IMR-90 (cell line): ENCODE data around the gene TTC31. TPM values are rescaled to one million over a fixed set of nuclear protein-coding genes. Genes with fewer than 3 reads are reported as not detected.

Experiments
- ATAC-seq: fragments of 200-7000 bp; cut with Tn5 transposase; 2 replicates; pipeline ENCODE4 v1.9.1; 2020; ENCODE audit warnings: low read depth, mild to moderate bottlenecking, moderate library complexity
- BruUV-seq: library from RNA; stranded (reverse); fragments of 400-500 nt; replicated peaks from 2 replicates; lab custom pipeline; 2021; lab: Mats Ljungman, UMichigan
- CTCF ChIA-PET: fragments of 300-600 bp; formaldehyde crosslinking; extraction: SDS; loops from one replicate; lab custom pipeline; 2021; ENCODE audit warnings: antibody characterized with exemption; lab: Yijun Ruan, JAX
- POLR2A ChIA-PET: fragments of 300-600 bp; sonication (Branson Sonifier 250); formaldehyde crosslinking; loops from one replicate; lab custom pipeline; 2022; ENCODE audit warnings: antibody characterized with exemption; ENCODE audit not compliant: unreplicated experiment; lab: Charles Lee
- DNase-seq: peaks from one replicate; pipeline ENCODE4 v3.0.0; 2013
- H2AFZ ChIP-seq: replicated peaks from 2 replicates; pipeline ENCODE3; 2013; ENCODE audit warnings: low read length, mild to moderate bottlenecking; ENCODE audit not compliant: poor library complexity
- H2AK5ac ChIP-seq: 2 replicates; pipeline ENCODE4 v1.6.1; 2013; ENCODE audit warnings: low read depth, low read length, inconsistent platforms
- H2AK9ac ChIP-seq: replicated peaks from 2 replicates; pipeline ENCODE3; 2013; ENCODE audit warnings: mild to moderate bottlenecking, low read depth, low read length, moderate library complexity; ENCODE audit not compliant: poor library complexity
- H2BK120ac ChIP-seq: 2 replicates; pipeline ENCODE4 v1.6.1; 2013; ENCODE audit warnings: low read depth, low read length, inconsistent platforms
- H2BK15ac ChIP-seq: 3 replicates; pipeline ENCODE4 v1.6.1; 2013; ENCODE audit warnings: low read depth, low read length, inconsistent platforms
- H2BK20ac ChIP-seq: 2 replicates; pipeline ENCODE4 v1.6.1; 2013; ENCODE audit warnings: low read depth, mild to moderate bottlenecking, inconsistent platforms, low read length, moderate library complexity
- H2BK5ac ChIP-seq: 2 replicates; pipeline ENCODE4 v1.6.1; 2013; ENCODE audit warnings: mild to moderate bottlenecking, low read depth, low read length, inconsistent platforms; ENCODE audit not compliant: poor library complexity, severe bottlenecking
- H3K14ac ChIP-seq: replicated peaks from 2 replicates; pipeline ENCODE4 v1.6.1; 2013; ENCODE audit warnings: low read depth, low read length, inconsistent platforms
- H3K18ac ChIP-seq: 2 replicates; pipeline ENCODE4 v1.6.1; 2013; ENCODE audit warnings: low read depth, low read length, control low read depth
- H3K23ac ChIP-seq: 2 replicates; pipeline ENCODE4 v1.6.1; 2013; ENCODE audit warnings: low read depth, low read length, inconsistent platforms
- H3K27ac ChIP-seq: 2 replicates; pipeline ENCODE4 v1.5.1; 2013; ENCODE audit warnings: mild to moderate bottlenecking, control low read depth, low read length; ENCODE audit not compliant: insufficient read depth
- H3K27me3 ChIP-seq: 2 replicates; pipeline ENCODE4 v1.6.1; 2013; ENCODE audit warnings: low read length; ENCODE audit not compliant: control insufficient read depth, insufficient read depth
- H3K36me3 ChIP-seq: 2 replicates; pipeline ENCODE4 v1.6.1; 2013; ENCODE audit warnings: low read length, mixed read lengths; ENCODE audit not compliant: control insufficient read depth, insufficient read depth
- H3K4ac ChIP-seq: 2 replicates; pipeline ENCODE4 v1.6.1; 2013; ENCODE audit warnings: low read depth, low read length, inconsistent platforms
- H3K4me1 ChIP-seq: 2 replicates; pipeline ENCODE4 v1.6.1; 2013; ENCODE audit warnings: low read length, mixed read lengths; ENCODE audit not compliant: control insufficient read depth, insufficient read depth
- H3K4me2 ChIP-seq: 2 replicates; pipeline ENCODE4 v1.6.1; 2013; ENCODE audit warnings: low read depth, mild to moderate bottlenecking, control low read depth, low read length, moderate library complexity
- H3K4me3 ChIP-seq: 2 replicates; pipeline ENCODE4 v1.5.1; 2013; ENCODE audit warnings: low read depth, mild to moderate bottlenecking, control low read depth, low read length, moderate library complexity; ENCODE audit not compliant: insufficient read depth
- H3K56ac ChIP-seq: 2 replicates; pipeline ENCODE4 v1.6.1; 2013; ENCODE audit warnings: low read length, inconsistent platforms; ENCODE audit not compliant: insufficient read depth; ENCODE audit errors: extremely low read depth
- H3K79me1 ChIP-seq, 2 experiments: 2 replicates each; pipeline ENCODE4 v1.6.1; 2013; ENCODE audit warnings: low read length in 2 of 2, inconsistent platforms in 1 of 2, low read depth in 1 of 2
- H3K9ac ChIP-seq: 2 replicates; pipeline ENCODE4 v1.6.1; 2013; ENCODE audit warnings: low read depth, low read length, control low read depth
- H3K9me1 ChIP-seq: 2 replicates; pipeline ENCODE4 v1.6.1; 2013; ENCODE audit warnings: low read length, inconsistent platforms; ENCODE audit not compliant: insufficient read depth
- H3K9me3 ChIP-seq: 2 replicates; pipeline ENCODE4 v1.6.1; 2013; ENCODE audit warnings: low read length; ENCODE audit not compliant: control insufficient read depth, insufficient read depth
- H4K20me1 ChIP-seq: 2 replicates; pipeline ENCODE4 v1.6.1; 2013; ENCODE audit warnings: low read length, inconsistent platforms; ENCODE audit not compliant: insufficient read depth
- H4K5ac ChIP-seq: 2 replicates; pipeline ENCODE4 v1.6.1; 2013; ENCODE audit warnings: mild to moderate bottlenecking, low read depth, low read length, control low read depth
- H4K8ac ChIP-seq, 2 experiments: 2 replicates each; pipeline ENCODE4 v1.6.1; 2013; ENCODE audit warnings: low read depth in 2 of 2, low read length in 2 of 2, control low read depth in 1 of 2, inconsistent platforms in 1 of 2
- H4K91ac ChIP-seq: 2 replicates; pipeline ENCODE4 v1.6.1; 2013; ENCODE audit warnings: low read depth, low read length, inconsistent platforms; ENCODE audit not compliant: insufficient read depth
- CEBPB ChIP-seq: IDR thresholded peaks from 2 replicates; pipeline ENCODE4 v1.6.1; 2012; ENCODE audit warnings: low read depth, low read length, improper control_type of control experiment
- CHD1 ChIP-seq: IDR thresholded peaks from 2 replicates; pipeline ENCODE4 v1.6.1; 2012; ENCODE audit warnings: low read depth, low read length, improper control_type of control experiment
- FOS ChIP-seq: fragments of 150-350 bp; IDR thresholded peaks from 2 replicates; pipeline ENCODE4 v1.6.1; 2016; ENCODE audit warnings: low read depth, low read length
- MAFK ChIP-seq: IDR thresholded peaks from 2 replicates; pipeline ENCODE4 v1.6.1; 2012; ENCODE audit warnings: low read depth, low read length, improper control_type of control experiment
- MXI1 ChIP-seq: IDR thresholded peaks from 2 replicates; pipeline ENCODE4 v1.6.1; 2012; ENCODE audit warnings: low read depth, mild to moderate bottlenecking, low read length, moderate library complexity, borderline replicate concordance
- POLR2A ChIP-seq: IDR thresholded peaks from 2 replicates; pipeline ENCODE4 v1.6.1; 2012; ENCODE audit warnings: mild to moderate bottlenecking, low read depth, low read length
- RCOR1 ChIP-seq: IDR thresholded peaks from 2 replicates; pipeline ENCODE4 v1.6.1; 2012; ENCODE audit warnings: mild to moderate bottlenecking, low read length, improper control_type of control experiment; ENCODE audit not compliant: insufficient replicate concordance
- SMC3 ChIP-seq: fragments of 150-350 bp; IDR thresholded peaks from 2 replicates; pipeline ENCODE4 v1.6.1; 2016; ENCODE audit warnings: low read depth, mild to moderate bottlenecking, antibody characterized with exemption, low read length, moderate library complexity
- WGBS, 2 experiments: methylation state at CpG; one replicate each; pipeline versions ENCODE4 v1.1.5 to v1.1.7; 2013; ENCODE audit warnings: missing lambda C conversion rate in 2 of 2; ENCODE audit not compliant: insufficient read length in 1 of 2; ENCODE audit errors: extremely low coverage in 2 of 2; 5-methylcytosine and 5-hydroxymethylcytosine counted together
- dilution Hi-C: fragments of 300-500 bp; cut with HindIII; formaldehyde crosslinking; loops from one replicate; pipeline ENCODE4 v1.14.3; 2018; ENCODE audit warnings: low sequenced_read_pairs; ENCODE audit not compliant: unreplicated experiment
- in situ Hi-C: fragments of 300-500 bp; cut with MboI; formaldehyde crosslinking; loops from 3 replicates; pipeline ENCODE4 v1.14.3; 2019; ENCODE audit warnings: low sequenced_read_pairs, inconsistent platforms, mixed read lengths
- intact Hi-C: fragments of 100-400 bp; cut with micrococcal nuclease; formaldehyde crosslinking; loops from 2 replicates; pipeline ENCODE4 v1.10.0; 2022
- polyA plus RNA-seq, 3 experiments: library from polyadenylated mRNA; depleted of rRNA; stranded (reverse); fragments of >200 nt; gene quantifications; 2 replicates each; pipeline ENCODE4 v1.2.3, GENCODE V29; 2012; ENCODE audit warnings: low replicate concordance in 1 of 3
- total RNA-seq: library from RNA; depleted of rRNA; stranded (reverse); fragments of >200 nt; gene quantifications from 2 replicates; pipeline ENCODE4 v1.2.3, GENCODE V29; 2012
- TF ChIP-seq, protein P1 (sequence below): fragments of 150-350 bp; IDR thresholded peaks from 2 replicates; pipeline ENCODE4 v1.6.1; 2017; ENCODE audit warnings: mild to moderate bottlenecking, antibody characterized with exemption, low read length, low read depth
- TF ChIP-seq, protein P2 (sequence below): conservative IDR thresholded peaks from 2 replicates; pipeline ENCODE4 v1.5.1; 2012; ENCODE audit warnings: mild to moderate bottlenecking, low read depth, low read length, improper control_type of control experiment

Gene TTC31
- total and polyA plus RNA-seq, 2 of the 4 experiments (the other 2 are of a cell fraction): 6.3 to 18.8 TPM

DNA sequence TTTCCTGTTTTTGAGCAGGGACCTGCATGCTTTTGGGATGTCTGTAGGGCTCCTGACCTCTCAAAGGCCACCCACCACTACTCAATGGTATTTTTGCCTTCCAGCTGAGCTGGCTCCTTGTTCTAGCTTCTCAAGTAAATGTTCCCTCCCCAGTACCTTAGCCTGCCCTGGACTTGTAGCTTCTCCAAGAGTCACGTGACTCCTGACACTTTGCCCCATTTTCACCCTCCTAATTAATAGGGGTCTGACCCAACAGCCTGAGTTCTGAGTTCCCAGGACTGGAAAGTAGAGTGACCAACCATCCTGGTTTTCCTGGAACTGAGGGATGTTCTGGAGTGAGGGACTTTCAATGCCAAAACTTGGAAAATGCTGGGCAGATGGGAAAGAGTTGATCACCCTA lies 12.6 kb downstream of the TTC31 start:
- H3K9me1 ChIP-seq: no peaks in the 10 kb centered on the region
- no peak overlapping the region for H3K4me3 ChIP-seq
- H3K79me1 ChIP-seq: peaks cover 0 to 11% of the 10 kb centered on the region in 2 experiments; a peak in 1 of 4 replicates
- no peaks in the 10 kb centered on the region for H4K20me1 ChIP-seq
- dilution Hi-C loops (no loop called here), intact Hi-C loops (no loop called here), in situ Hi-C loops (loop anchor here (25.0 kb wide), 1 partner anchor 367 kb away; no protein-coding TSS in a partner anchor)
- H2AK9ac ChIP-seq: no peak overlapping the region
- no peak overlapping the region for H4K8ac ChIP-seq
- H3K23ac ChIP-seq: no peak overlapping the region
- ChIA-PET CTCF (no interaction called here), POLR2A (no interaction called here)
- H2BK20ac ChIP-seq: no peak overlapping the region
- no peak overlapping the region for H3K14ac ChIP-seq
- no peak overlapping the region for H3K27ac ChIP-seq
- H2BK5ac ChIP-seq: no peak overlapping the region
- H3K9ac ChIP-seq: no peak overlapping the region
- H2AK5ac ChIP-seq: no peak overlapping the region
- peaks cover 31% of the 10 kb centered on the region for H3K27me3 ChIP-seq
- peaks cover 35% of the 10 kb centered on the region for H3K36me3 ChIP-seq
- no peak overlapping the region for H4K91ac ChIP-seq
- DNase-seq (no peak), ATAC-seq (no peak)
- H3K4me2 ChIP-seq: no peak overlapping the region
- H3K4me1 ChIP-seq: peaks cover 7% of the 10 kb centered on the region; the same call in 1 of the 2 replicates
- H3K56ac ChIP-seq: no peak overlapping the region
- H2BK15ac ChIP-seq: no peak overlapping the region
- no peak overlapping the region for H2AFZ ChIP-seq
- BruUV-seq: no TSS peak
- no peaks in the 10 kb centered on the region for H3K9me3 ChIP-seq
- H3K18ac ChIP-seq: no peak overlapping the region
- TF ChIP-seq POLR2A (no peak), RCOR1 (no peak), CHD1 (no peak), MXI1 (no peak), CEBPB (no peak), SMC3 (no peak), FOS (no peak), MAFK (no peak)
- TF ChIP-seq, protein P1, sequence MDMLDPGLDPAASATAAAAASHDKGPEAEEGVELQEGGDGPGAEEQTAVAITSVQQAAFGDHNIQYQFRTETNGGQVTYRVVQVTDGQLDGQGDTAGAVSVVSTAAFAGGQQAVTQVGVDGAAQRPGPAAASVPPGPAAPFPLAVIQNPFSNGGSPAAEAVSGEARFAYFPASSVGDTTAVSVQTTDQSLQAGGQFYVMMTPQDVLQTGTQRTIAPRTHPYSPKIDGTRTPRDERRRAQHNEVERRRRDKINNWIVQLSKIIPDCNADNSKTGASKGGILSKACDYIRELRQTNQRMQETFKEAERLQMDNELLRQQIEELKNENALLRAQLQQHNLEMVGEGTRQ: no peak
- TF ChIP-seq, protein P2, sequence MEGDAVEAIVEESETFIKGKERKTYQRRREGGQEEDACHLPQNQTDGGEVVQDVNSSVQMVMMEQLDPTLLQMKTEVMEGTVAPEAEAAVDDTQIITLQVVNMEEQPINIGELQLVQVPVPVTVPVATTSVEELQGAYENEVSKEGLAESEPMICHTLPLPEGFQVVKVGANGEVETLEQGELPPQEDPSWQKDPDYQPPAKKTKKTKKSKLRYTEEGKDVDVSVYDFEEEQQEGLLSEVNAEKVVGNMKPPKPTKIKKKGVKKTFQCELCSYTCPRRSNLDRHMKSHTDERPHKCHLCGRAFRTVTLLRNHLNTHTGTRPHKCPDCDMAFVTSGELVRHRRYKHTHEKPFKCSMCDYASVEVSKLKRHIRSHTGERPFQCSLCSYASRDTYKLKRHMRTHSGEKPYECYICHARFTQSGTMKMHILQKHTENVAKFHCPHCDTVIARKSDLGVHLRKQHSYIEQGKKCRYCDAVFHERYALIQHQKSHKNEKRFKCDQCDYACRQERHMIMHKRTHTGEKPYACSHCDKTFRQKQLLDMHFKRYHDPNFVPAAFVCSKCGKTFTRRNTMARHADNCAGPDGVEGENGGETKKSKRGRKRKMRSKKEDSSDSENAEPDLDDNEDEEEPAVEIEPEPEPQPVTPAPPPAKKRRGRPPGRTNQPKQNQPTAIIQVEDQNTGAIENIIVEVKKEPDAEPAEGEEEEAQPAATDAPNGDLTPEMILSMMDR: no peak
- WGBS, 2 experiments: no CpG with 5 or more reads among the region's 1 CpG
- no peak overlapping the region for H3K4ac ChIP-seq
- no peak overlapping the region for H2BK120ac ChIP-seq
- no peak overlapping the region for H4K5ac ChIP-seq
